ENCODE measurements around the gene DNAJC4.

Gene DNAJC4

DNA sequence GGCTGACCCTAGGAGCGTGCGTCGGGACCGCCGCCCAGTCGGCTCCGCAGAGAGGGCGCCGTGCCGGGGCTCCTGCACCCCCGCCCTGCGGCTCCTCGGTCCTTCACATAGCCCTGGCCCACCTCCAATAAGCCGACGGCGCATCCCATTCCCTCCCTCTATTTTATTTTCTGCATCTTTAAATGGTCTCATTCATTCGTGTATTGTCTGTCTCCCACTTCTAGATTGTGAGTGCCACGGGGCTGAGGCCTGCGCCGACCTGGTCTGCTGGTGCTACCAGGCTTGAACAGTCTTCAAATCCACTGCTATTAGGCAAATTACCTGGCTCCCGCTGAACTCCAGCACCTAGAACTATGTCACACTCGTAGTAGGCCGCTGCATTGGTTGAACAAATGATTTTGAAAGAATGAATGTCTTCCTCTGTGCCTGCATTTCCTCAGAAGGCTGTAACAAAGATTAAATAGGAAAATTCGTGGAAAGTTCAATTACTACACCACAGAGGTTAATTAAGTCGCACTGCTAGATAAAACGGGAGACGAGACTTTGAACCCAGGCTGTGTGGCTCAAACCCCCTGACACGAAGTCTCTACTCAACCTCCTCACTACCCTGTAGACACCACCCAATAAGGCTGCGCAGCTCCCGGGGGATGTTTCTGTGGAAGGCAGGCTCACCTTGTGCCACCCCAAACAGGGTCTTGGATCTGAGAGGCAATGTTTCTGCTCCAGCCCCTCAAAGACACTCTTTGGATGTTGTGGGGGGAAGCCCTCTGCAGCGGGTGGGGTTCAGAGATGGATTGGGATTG, 17.6 kb downstream of the DNAJC4 start:
- Mint-ChIP-seq H3K9me3 (no peaks in the 10 kb centered on the region), H3K4me3 (peak overlapping the region; percentile 64), H3K27ac (no peak overlapping the region), H3K36me3 (peaks cover 8% of the 10 kb centered on the region), H3K4me1 (peaks cover 52% of the 10 kb centered on the region), H3K27me3 (peaks cover 18% of the 10 kb centered on the region)
- CTCF ChIA-PET = interaction anchor here (1.0 to 4.3 kb wide), 3 partner anchors 42 to 56 kb away, joined by 4 to 25 read pairs (median 19); partner anchors contain the start of genes ESRRA and FERMT3
- DNase-seq = no peak

DNA sequence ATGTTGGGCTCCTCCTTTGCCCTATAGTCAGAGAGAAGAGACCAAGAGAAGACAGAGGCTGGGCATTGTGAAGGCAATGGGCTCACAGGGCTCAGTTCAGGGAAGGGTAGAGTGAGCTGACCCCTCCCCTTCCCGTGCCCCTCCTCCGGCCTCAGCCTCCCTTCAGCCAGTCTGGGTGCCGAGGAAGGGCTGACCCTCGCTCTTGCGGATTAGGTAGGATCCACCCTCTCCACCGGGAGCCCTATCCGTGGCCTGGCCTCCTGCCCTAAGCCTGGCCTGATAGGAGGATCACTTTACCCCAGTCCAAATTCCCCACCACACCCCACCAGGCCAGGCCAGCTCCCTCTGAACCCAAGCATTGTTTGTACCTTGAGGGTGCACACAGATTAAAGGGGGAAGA, 18.2 kb downstream of the DNAJC4 start:
- Mint-ChIP-seq H3K4me3 (peak overlapping the region; percentile 64), H3K36me3 (peaks cover 7% of the 10 kb centered on the region), H3K27ac (no peak overlapping the region), H3K27me3 (peaks cover 18% of the 10 kb centered on the region), H3K4me1 (peaks cover 50% of the 10 kb centered on the region), H3K9me3 (no peaks in the 10 kb centered on the region)
- DNase-seq = no peak
- CTCF ChIA-PET = interaction anchor here (1.0 to 4.3 kb wide), 3 partner anchors 44 to 55 kb away, joined by 4 to 19 read pairs (median 12); partner anchors contain the start of gene ESRRA

DNA sequence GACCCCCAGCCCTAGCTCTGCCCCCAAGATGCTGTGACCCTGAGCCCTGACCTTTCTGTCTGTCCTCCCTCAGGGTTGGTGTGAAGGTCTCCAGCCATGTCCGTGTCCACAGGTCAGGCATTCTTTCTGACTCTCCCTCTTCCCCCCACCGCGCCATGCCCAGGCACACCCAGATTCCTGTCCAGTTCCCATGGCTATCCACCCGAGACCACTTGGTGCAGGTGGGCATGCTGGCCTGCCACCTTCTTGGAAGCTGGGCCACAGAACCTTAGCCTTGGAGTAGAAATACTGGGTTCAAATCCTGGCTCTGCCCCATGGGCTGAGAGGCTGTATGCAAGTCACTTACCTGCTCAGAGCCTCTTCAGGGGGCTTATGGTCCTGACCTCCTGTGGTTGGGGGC, 18.7 kb downstream of the DNAJC4 start:
- H3K36me3 Mint-ChIP-seq = peaks cover 2% of the 10 kb centered on the region
- DNase-seq = no peak
- H3K27ac Mint-ChIP-seq = no peak overlapping the region
- no peak overlapping the region for H3K4me3 Mint-ChIP-seq
- H3K9me3 Mint-ChIP-seq = no peaks in the 10 kb centered on the region
- peaks cover 18% of the 10 kb centered on the region for H3K27me3 Mint-ChIP-seq
- H3K4me1 Mint-ChIP-seq = peaks cover 50% of the 10 kb centered on the region
- CTCF ChIA-PET = interaction anchor here (1.0 to 4.3 kb wide), 7 partner anchors 8 to 495 kb away, joined by 3 to 19 read pairs (median 4); partner anchors contain the start of genes ESRRA, FKBP2 and RASGRP2

DNA sequence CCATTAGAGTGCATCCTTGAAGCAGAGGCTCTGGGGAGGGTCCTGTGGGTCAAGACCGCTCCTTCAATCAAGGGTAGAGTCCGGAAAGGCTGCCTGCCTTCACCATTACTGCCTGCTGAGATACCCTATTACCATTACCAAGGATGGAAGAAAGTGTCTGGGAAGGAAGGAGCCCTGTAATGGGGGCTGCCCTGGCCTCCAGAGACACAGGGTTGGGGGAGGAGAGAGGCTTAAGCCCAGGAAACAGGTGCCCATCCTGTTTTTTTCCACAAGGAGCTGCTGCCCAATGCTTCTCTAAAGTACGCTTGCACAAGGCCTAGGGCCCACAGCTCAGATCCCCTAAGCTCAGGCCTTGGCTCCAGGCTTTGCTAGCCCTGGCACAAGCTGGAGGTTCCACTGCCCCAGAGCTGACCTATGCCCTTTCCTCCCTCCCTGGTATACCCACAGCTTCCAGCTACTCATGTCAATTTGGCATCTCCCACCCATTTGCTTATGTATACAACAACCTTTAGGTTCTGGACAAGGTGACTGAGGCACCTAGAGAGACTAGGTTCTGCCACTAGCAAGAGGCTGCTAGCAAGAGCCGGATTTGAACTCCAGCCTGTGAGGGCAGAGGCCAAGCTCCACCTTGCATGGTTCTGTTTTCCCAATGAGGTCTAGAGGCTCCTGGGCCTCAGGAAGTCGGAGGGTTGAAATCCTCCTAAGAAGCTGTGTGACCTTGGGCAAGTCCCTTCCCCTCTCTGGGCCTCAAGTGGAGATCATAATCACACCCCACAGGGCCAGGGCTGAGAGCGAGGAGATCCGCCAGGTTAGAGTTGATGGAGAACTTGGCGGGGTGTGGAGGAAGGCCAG, 19.4 kb downstream of the DNAJC4 start:
- CTCF ChIA-PET = interaction anchor here (0.9 to 4.3 kb wide), 10 partner anchors 9 to 495 kb away, joined by 3 to 31 read pairs (median 4); partner anchors contain the start of genes CCDC88B, ESRRA, FERMT3 and FKBP2
- DNase-seq = no peak
- H3K4me1 Mint-ChIP-seq = peaks cover 45% of the 10 kb centered on the region
- H3K27me3 Mint-ChIP-seq = peaks cover 18% of the 10 kb centered on the region
- no peaks in the 10 kb centered on the region for H3K36me3 Mint-ChIP-seq
- no peaks in the 10 kb centered on the region for H3K9me3 Mint-ChIP-seq
- no peak overlapping the region for H3K27ac Mint-ChIP-seq
- peak overlapping the region; percentile 4 for H3K4me3 Mint-ChIP-seq

DNA sequence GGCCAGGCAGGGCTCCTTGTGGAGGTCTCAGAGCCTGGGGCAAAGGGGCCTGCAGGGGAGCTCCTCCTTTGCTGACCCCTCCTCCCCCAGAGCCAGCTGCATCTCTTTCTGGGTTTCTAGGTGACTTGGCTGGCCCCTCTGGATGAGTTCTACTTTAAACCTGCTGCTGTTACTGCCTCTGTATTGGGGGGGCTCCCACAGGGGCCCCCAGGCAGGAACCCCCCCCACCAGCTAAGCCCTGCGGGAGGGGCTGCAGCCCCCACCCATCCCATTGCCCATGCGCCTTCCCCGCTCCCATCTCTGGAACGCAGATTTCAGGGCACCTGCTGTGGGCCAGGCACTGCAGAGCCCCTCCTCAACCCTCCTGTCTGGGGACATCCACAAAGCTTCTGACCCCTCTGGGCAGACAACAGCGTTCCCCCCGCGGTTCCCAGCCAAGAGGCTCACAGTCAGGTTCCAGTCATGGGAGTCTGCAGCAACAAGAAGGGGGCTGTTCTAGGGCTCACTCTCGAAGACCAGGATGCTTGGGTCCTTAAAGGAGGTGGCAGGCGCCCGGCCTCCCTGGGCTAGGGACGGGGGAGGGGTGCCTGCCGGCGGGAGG, 20.2 kb downstream of the DNAJC4 start:
- Mint-ChIP-seq H3K27ac (no peak overlapping the region), H3K27me3 (peaks cover 18% of the 10 kb centered on the region), H3K9me3 (no peaks in the 10 kb centered on the region), H3K4me3 (peak overlapping the region; percentile 79), H3K36me3 (no peaks in the 10 kb centered on the region), H3K4me1 (peaks cover 39% of the 10 kb centered on the region)
- CTCF ChIA-PET = interaction anchor here (0.9 to 4.3 kb wide), 11 partner anchors 8 to 494 kb away, joined by 3 to 31 read pairs (median 4); partner anchors contain the start of genes CCDC88B, ESRRA, FERMT3 and FKBP2
- no peak for DNase-seq

DNA sequence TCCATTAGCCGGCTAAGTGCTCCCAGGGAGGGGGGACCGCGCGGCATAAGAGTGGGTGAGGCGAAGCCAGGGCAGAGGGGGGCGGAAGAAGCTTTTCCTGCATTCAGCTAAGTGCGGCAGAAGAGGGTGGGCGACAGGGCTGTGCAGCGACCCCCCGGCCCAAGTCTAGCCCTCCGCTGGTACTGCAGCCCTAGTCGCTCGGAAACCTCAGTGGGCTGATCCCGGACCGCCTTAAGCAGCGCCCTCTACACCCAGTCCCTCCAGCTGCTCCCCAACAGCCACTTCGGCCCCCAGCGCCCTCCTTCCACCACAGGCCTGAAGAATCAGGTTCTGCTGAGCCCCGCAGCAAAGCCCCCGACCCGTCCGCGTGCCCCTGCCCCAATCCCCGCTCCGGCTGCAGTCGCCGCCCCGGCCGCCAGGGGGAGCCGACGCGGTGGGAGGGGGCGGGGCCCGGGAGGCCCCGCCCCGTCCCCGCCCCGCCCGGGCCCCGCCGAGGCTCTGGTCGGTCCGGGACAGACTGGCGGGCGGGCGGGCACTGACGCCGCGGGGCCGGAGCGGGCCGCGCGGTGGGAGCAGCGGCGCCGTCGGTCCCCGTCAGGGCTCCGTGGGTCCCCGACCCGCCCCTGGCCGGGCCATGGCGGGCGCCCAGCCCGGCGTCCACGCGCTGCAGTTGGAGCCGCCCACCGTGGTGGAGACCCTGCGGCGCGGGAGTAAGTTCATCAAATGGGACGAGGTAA, 20.8 kb downstream of the DNAJC4 start, which contains the start of gene PLCB3:
PLCB3 (plus strand) TSS at position 515 of the 737 bp plus-strand sequence; CDS start at position 635, 120 bp downstream.
- H3K4me1 Mint-ChIP-seq = peaks cover 35% of the 10 kb centered on the region
- no peaks in the 10 kb centered on the region for H3K9me3 Mint-ChIP-seq
- peak; percentile 69 for DNase-seq
- H3K27ac Mint-ChIP-seq = peak within 1 kb of the TSS; percentile 60
- H3K36me3 Mint-ChIP-seq = peaks cover 2% of the 10 kb centered on the region
- H3K27me3 Mint-ChIP-seq = peaks cover 18% of the 10 kb centered on the region
- peak within 1 kb of the TSS; percentile 85 for H3K4me3 Mint-ChIP-seq
- CTCF ChIA-PET = interaction anchor here (1.1 to 4.3 kb wide), 8 partner anchors 10 to 80 kb away, joined by 3 to 31 read pairs (median 12); partner anchors contain the start of genes ESRRA, FERMT3 and FKBP2

DNA sequence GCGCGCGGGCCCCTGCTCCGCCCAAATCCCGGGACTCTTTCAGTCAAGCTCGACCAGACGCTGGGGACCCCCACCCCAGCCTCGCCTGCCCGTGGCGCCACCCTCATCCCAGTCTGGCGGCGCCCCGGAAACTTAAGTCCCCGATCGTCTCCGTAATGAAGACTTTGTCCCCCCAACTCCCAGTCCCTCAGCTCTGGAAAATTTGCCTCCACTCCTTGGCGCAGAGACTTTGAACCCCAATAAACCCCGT, 21.3 kb downstream of the DNAJC4 start:
- H3K27me3 Mint-ChIP-seq = peaks cover 18% of the 10 kb centered on the region
- H3K27ac Mint-ChIP-seq = no peak overlapping the region
- H3K4me1 Mint-ChIP-seq = peaks cover 35% of the 10 kb centered on the region
- CTCF ChIA-PET = interaction anchor here (1.1 to 3.5 kb wide), 6 partner anchors 11 to 80 kb away, joined by 3 to 31 read pairs (median 10); partner anchors contain the start of genes FERMT3 and FKBP2
- peaks cover 2% of the 10 kb centered on the region for H3K36me3 Mint-ChIP-seq
- peak overlapping the region; percentile 85 for H3K4me3 Mint-ChIP-seq
- no peaks in the 10 kb centered on the region for H3K9me3 Mint-ChIP-seq
- no peak for DNase-seq

DNA sequence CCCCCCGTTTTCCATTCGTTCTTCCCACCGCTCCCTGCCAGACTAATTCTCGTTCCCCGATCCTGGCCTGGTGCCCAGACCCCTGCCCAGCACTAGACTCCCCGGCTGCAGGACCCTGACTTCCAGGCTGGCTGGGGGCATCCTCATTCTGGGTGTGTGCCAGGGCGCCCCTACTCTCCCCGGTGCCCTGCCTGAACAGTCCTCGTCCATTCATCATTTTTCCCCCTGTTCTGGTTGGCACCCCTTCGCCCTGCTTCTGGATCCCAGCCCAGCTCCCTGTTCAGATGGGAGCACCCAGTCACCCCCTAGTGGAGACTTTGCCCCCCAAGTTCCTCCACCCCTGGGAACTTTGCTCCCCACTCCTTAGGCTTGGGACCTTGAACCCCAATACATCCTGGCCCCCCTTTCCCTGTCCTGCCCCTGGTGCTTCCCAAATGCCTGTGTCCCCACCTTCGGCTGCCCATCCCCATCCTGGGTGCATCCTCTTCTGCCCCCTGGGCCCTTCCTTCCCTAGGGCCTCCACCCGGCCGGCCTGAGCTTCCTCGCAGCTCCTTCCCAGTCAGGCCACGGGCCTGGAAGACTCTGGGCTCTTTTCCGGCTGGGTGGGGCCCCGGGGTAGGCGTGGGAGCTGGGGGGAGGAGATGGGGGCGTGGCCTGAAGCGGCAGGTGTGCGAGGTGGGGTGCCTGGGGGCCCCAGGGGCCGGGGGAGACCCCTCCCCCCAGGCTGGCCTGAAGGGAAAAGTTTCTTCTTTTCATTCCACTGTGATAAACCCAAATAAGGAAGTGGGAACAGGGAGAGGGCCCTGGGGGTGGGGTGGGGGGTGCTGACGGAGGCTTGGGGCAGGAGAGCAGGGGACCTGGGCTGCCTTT, 21.9 kb downstream of the DNAJC4 start:
- H3K9me3 Mint-ChIP-seq = no peaks in the 10 kb centered on the region
- peak; percentile 60 for DNase-seq
- CTCF ChIA-PET = interaction anchor here (0.9 to 3.5 kb wide), 7 partner anchors 11 to 79 kb away, joined by 3 to 31 read pairs (median 8); partner anchors contain the start of genes FERMT3 and FKBP2
- H3K27ac Mint-ChIP-seq = no peak overlapping the region
- peak overlapping the region; percentile 85 for H3K4me3 Mint-ChIP-seq
- peaks cover 18% of the 10 kb centered on the region for H3K27me3 Mint-ChIP-seq
- peaks cover 31% of the 10 kb centered on the region for H3K4me1 Mint-ChIP-seq
- peaks cover 2% of the 10 kb centered on the region for H3K36me3 Mint-ChIP-seq

DNA sequence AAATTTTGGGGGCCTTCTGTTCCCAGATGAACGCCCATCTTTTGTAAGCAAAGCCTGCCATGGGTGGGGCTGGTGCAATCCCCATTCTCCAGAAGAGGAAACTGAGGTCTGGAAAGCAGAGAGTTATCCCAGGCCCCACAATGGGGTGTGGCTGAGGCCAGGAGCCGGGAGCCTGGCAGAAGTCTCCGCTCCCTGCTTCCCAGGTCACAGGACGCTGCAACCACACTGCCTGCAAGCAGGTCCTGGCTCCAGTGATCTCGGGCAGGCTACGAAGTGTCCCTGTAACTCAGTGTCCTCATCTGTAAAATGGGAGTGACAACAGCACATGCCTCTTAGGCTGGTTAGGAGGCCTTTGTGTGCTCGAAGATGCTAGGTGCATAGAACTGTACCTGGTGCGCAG, 22.7 kb downstream of the DNAJC4 start:
- no peaks in the 10 kb centered on the region for H3K9me3 Mint-ChIP-seq
- H3K27ac Mint-ChIP-seq = no peak overlapping the region
- CTCF ChIA-PET = interaction anchor here (3.5 kb wide), 1 partner anchor 47 kb away, joined by 31 read pairs; the partner anchor contains the start of gene FERMT3
- DNase-seq = no peak
- H3K27me3 Mint-ChIP-seq = peaks cover 18% of the 10 kb centered on the region
- peaks cover 27% of the 10 kb centered on the region for H3K4me1 Mint-ChIP-seq
- H3K4me3 Mint-ChIP-seq = peak overlapping the region; percentile 85
- peaks cover 4% of the 10 kb centered on the region for H3K36me3 Mint-ChIP-seq

DNA sequence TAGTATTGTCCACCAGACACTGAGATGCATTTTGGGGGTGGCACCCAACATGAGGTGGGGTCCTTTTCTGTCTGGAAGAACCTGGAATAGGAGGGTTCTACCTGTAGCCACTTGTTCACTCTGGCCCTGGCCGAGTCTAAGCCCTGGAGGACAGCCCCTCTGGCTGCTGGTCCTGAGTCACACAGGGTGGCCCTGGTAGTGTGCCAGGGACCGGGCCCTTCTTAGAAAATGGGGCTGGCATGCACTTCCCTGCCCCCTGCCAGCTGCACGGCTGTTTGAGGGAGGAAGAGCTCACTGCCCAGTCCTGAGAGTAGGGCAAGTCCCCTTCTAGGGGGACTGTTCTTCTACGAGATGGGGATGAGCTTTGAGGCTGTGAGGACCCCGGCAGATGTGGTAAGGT, 23.1 kb downstream of the DNAJC4 start:
- CTCF ChIA-PET = no interaction called here
- H3K9me3 Mint-ChIP-seq = no peaks in the 10 kb centered on the region
- H3K27ac Mint-ChIP-seq = no peak overlapping the region
- no peak for DNase-seq
- peaks cover 18% of the 10 kb centered on the region for H3K27me3 Mint-ChIP-seq
- peaks cover 26% of the 10 kb centered on the region for H3K4me1 Mint-ChIP-seq
- H3K4me3 Mint-ChIP-seq = peak overlapping the region; percentile 85
- peaks cover 4% of the 10 kb centered on the region for H3K36me3 Mint-ChIP-seq

DNA sequence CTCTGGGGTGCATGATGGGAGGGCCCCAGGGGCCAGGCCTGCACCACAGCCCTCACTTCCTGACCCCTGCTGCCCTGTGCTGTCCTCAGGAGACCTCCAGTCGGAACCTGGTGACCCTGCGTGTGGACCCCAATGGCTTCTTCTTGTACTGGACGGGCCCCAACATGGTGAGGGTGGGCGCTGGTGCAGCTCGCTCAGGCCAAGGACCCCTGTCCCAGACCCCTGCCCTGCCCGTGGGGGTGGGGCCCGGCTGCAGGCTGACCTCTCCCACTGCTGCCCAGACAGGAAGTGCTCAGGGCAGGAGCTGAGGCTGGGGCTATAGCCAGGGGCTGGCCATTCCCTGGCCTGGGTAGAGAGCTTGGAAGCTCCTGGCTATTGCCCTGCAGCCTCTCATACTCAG, 24.0 kb downstream of the DNAJC4 start:
- DNase-seq = no peak
- peaks cover 6% of the 10 kb centered on the region for H3K36me3 Mint-ChIP-seq
- no peak overlapping the region for H3K4me3 Mint-ChIP-seq
- CTCF ChIA-PET = no interaction called here
- no peak overlapping the region for H3K27ac Mint-ChIP-seq
- no peaks in the 10 kb centered on the region for H3K9me3 Mint-ChIP-seq
- H3K27me3 Mint-ChIP-seq = peaks cover 18% of the 10 kb centered on the region
- peaks cover 27% of the 10 kb centered on the region for H3K4me1 Mint-ChIP-seq
